Liver (tissue), 9 donors: ENCODE data around the gene NT5DC1. TPM values are rescaled to one million over a fixed set of nuclear protein-coding genes. Genes with fewer than 3 reads are reported as not detected.

Source experiments
- DNase-seq: peaks from one replicate; pipeline ENCODE4 v3.0.0-alpha.2; 2017; ENCODE audit warnings: low spot score
- H3K27ac ChIP-seq, 2 donors: one replicate each; pipeline ENCODE4 v1.7.0; 2013; ENCODE audit warnings: inconsistent platforms in 2 of 2, low read length in 2 of 2, control low read depth in 1 of 2, low read depth in 1 of 2, mild to moderate bottlenecking in 1 of 2
- H3K27me3 ChIP-seq, 4 donors: one replicate each; pipeline versions ENCODE4 v1.6.1 to v1.7.0; 2013; ENCODE audit warnings: low read length in 3 of 4, inconsistent platforms in 1 of 4, mild to moderate bottlenecking in 1 of 4, moderate library complexity in 1 of 4; ENCODE audit not compliant: control insufficient read depth in 4 of 4, insufficient read depth in 4 of 4
- H3K36me3 ChIP-seq, 4 donors: one replicate each; pipeline versions ENCODE4 v1.6.1 to v1.7.0; 2013; ENCODE audit warnings: low read length in 3 of 4, mild to moderate bottlenecking in 3 of 4, low read depth in 1 of 4, moderate library complexity in 1 of 4; ENCODE audit not compliant: control insufficient read depth in 4 of 4, insufficient read depth in 3 of 4
- H3K4me1 ChIP-seq, 4 donors: one replicate each; pipeline versions ENCODE4 v1.6.1 to v1.7.0; 2013; ENCODE audit warnings: low read length in 3 of 4, mild to moderate bottlenecking in 3 of 4, moderate library complexity in 1 of 4; ENCODE audit not compliant: control insufficient read depth in 4 of 4, insufficient read depth in 4 of 4
- H3K4me3 ChIP-seq, 3 donors: one replicate each; pipeline versions ENCODE4 v1.6.1 to v1.7.0; 2013; ENCODE audit warnings: low read length in 3 of 3, control low read depth in 1 of 3, low read depth in 1 of 3, mild to moderate bottlenecking in 1 of 3
- H3K9ac ChIP-seq, 2 donors: one replicate each; pipeline ENCODE4 v1.7.0; 2013; ENCODE audit warnings: low read length in 2 of 2, mild to moderate bottlenecking in 2 of 2, moderate library complexity in 2 of 2, control low read depth in 1 of 2, low read depth in 1 of 2
- H3K9me3 ChIP-seq, 4 donors: one replicate each; pipeline versions ENCODE4 v1.6.1 to v1.7.0; 2013; ENCODE audit warnings: low read length in 3 of 4; ENCODE audit not compliant: control insufficient read depth in 4 of 4
- CTCF ChIP-seq: fragments of 150-350 bp; IDR thresholded peaks from 2 replicates; pipeline ENCODE4 v1.5.1; 2017; ENCODE audit warnings: improper control_type of control experiment, low read depth, low read length; ENCODE audit not compliant: missing input control
- EGR1 ChIP-seq, 2 donors: IDR thresholded peaks; 2 replicates each; pipeline ENCODE4 v1.6.1; 2016 to 2018; ENCODE audit warnings: antibody characterized with exemption in 2 of 2, low read depth in 2 of 2
- FOXA1 ChIP-seq: IDR thresholded peaks from 2 replicates; pipeline ENCODE4 v1.6.1; 2016; ENCODE audit warnings: antibody characterized with exemption
- FOXA2 ChIP-seq: IDR thresholded peaks from 2 replicates; pipeline ENCODE4 v1.6.1; 2016; ENCODE audit warnings: antibody characterized with exemption
- GABPA ChIP-seq, 2 donors: IDR thresholded peaks in 1 of 2; conservative IDR thresholded peaks in 1 of 2; 2 replicates each; pipeline ENCODE4 v1.6.1; 2016; ENCODE audit warnings: antibody characterized with exemption in 2 of 2, mild to moderate bottlenecking in 1 of 2, moderate library complexity in 1 of 2
- HNF4G ChIP-seq: IDR thresholded peaks from 2 replicates; pipeline ENCODE4 v1.6.1; 2016; ENCODE audit warnings: antibody characterized with exemption
- JUND ChIP-seq, 2 donors: IDR thresholded peaks; 2 replicates each; pipeline ENCODE4 v1.6.1; 2016; ENCODE audit warnings: antibody characterized with exemption in 2 of 2
- NR2F2 ChIP-seq: IDR thresholded peaks from 2 replicates; pipeline ENCODE4 v1.6.1; 2016; ENCODE audit warnings: antibody characterized with exemption
- RAD21 ChIP-seq, 2 donors: IDR thresholded peaks; 2 replicates each; pipeline ENCODE4 v1.6.1; 2016; ENCODE audit warnings: antibody characterized with exemption in 2 of 2, mild to moderate bottlenecking in 2 of 2
- REST ChIP-seq: IDR thresholded peaks from 2 replicates; pipeline ENCODE4 v1.6.1; 2016; ENCODE audit warnings: antibody characterized with exemption, mild to moderate bottlenecking
- RXRA ChIP-seq, 2 donors: IDR thresholded peaks; 2 replicates each; pipeline ENCODE4 v1.6.1; 2017 to 2018; ENCODE audit warnings: antibody characterized with exemption in 2 of 2, mild to moderate bottlenecking in 1 of 2
- SP1 ChIP-seq: IDR thresholded peaks from 2 replicates; pipeline ENCODE4 v1.6.1; 2018; ENCODE audit warnings: antibody characterized with exemption, mild to moderate bottlenecking
- TAF1 ChIP-seq: conservative IDR thresholded peaks from 2 replicates; pipeline ENCODE4 v1.6.1; 2016; ENCODE audit warnings: antibody characterized with exemption, mild to moderate bottlenecking
- YY1 ChIP-seq: IDR thresholded peaks from 2 replicates; pipeline ENCODE4 v1.6.1; 2016; ENCODE audit warnings: antibody characterized with exemption, mild to moderate bottlenecking
- WGBS: extraction: QIAGEN DNeasy Blood & Tissue Kit; methylation state at CpG from one replicate; pipeline ENCODE4 v1.1.7; 2013; 5-methylcytosine and 5-hydroxymethylcytosine counted together
- polyA plus RNA-seq, 2 donors: library from polyadenylated mRNA; stranded (reverse) in 1 of 2; unstranded in 1 of 2; fragments of 200-250 nt in 1 of 2; fragments of >200 nt in 1 of 2; fragmentation: Nextera tagmentation in 1 of 2; extraction: Ambion mirVana in 1 of 2; gene quantifications; one replicate each; pipeline versions ENCODE4 v1.2.1 to v1.2.3, GENCODE V29; 2013 to 2015
- total RNA-seq, 2 donors: library from RNA; depleted of rRNA; stranded (reverse); fragments of >200 nt; gene quantifications; one replicate each; pipeline ENCODE4 v1.2.3, GENCODE V29; 2014
- TF ChIP-seq, protein P1 (sequence below): IDR thresholded peaks from 2 replicates; pipeline ENCODE4 v1.6.1; 2016; ENCODE audit warnings: antibody characterized with exemption
- TF ChIP-seq, protein P2 (sequence below): IDR thresholded peaks from 2 replicates; pipeline ENCODE4 v1.6.1; 2016; ENCODE audit warnings: antibody characterized with exemption
- TF ChIP-seq, protein P3 (sequence below): IDR thresholded peaks from 2 replicates; pipeline ENCODE4 v1.6.1; 2016; ENCODE audit warnings: antibody characterized with exemption
- donor health status: healthy.
- donor health status: healthy.
- donor health status: healthy.
- donor health status: healthy.
- donor health status: healthy.

NT5DC1 gene
- total and polyA plus RNA-seq, 4 donors: 10.4 to 31.4 (median 23.3) TPM

DNA sequence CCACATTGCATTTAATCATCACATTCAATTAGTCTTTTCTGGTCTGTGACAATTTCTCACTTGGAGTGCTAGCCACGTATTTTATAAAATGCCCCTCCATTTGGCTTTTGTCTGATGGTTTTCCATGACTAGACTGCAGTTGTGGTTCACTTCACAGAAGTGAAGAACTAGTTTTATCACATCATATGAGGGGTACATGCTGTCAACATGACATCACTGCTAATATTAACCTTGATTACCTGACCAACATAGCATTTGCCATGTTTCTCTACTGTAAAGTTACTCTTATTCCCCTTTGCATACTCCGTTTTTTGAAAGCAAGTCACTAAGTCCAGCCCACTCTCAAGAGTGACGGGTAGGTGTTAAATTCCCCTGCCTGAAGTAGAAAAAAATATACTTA lies 73.3 kb downstream of the NT5DC1 start:
- H3K4me1 ChIP-seq: no peaks in the 10 kb centered on the region
- 88% methylated on average over 3 of the region's 3 CpGs for WGBS
- DNase-seq: no peak
- no peaks in the 10 kb centered on the region for H3K27me3 ChIP-seq
- no peak overlapping the region for H3K4me3 ChIP-seq
- TF ChIP-seq JUND (IDR thresholded peaks at IDR 0.05): no peak
- TF ChIP-seq HNF4G: no peak
- no peak for TF ChIP-seq SP1
- TF ChIP-seq RXRA (IDR thresholded peaks at IDR 0.05): no peak
- TF ChIP-seq, protein P1, sequence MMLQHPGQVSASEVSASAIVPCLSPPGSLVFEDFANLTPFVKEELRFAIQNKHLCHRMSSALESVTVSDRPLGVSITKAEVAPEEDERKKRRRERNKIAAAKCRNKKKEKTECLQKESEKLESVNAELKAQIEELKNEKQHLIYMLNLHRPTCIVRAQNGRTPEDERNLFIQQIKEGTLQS: no peak
- TF ChIP-seq YY1: no peak
- no peak for TF ChIP-seq GABPA (IDR thresholded peaks at IDR 0.05 in 1 of 2, conservative IDR thresholded peaks at IDR 0.05 in 1 of 2)
- no peak for TF ChIP-seq FOXA2
- TF ChIP-seq REST: no peak
- no peak for TF ChIP-seq TAF1
- TF ChIP-seq RAD21 (IDR thresholded peaks at IDR 0.05): no peak
- H3K9ac ChIP-seq: no peak overlapping the region
- H3K27ac ChIP-seq: no peak overlapping the region
- H3K36me3 ChIP-seq: peaks cover 0 to 3% (median 2%) of the 10 kb centered on the region in 4 donors
- H3K9me3 ChIP-seq: no peaks in the 10 kb centered on the region

GRCh38 chr6:116175344-116175743 lies 74.7 kb downstream of the NT5DC1 start:
- DNase-seq: no peak
- H3K27me3 ChIP-seq: no peaks in the 10 kb centered on the region
- no peaks in the 10 kb centered on the region for H3K9me3 ChIP-seq
- no peak for TF ChIP-seq HNF4G
- TF ChIP-seq, protein P2, sequence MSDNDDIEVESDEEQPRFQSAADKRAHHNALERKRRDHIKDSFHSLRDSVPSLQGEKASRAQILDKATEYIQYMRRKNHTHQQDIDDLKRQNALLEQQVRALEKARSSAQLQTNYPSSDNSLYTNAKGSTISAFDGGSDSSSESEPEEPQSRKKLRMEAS: no peak
- H3K4me3 ChIP-seq: no peak overlapping the region
- H3K4me1 ChIP-seq: no peaks in the 10 kb centered on the region
- WGBS: 98% methylated on average over 2 of the region's 2 CpGs
- no peak overlapping the region for H3K27ac ChIP-seq
- no peak overlapping the region for H3K9ac ChIP-seq
- H3K36me3 ChIP-seq: peaks cover 0 to 3% (median 2%) of the 10 kb centered on the region in 4 donors

DNA sequence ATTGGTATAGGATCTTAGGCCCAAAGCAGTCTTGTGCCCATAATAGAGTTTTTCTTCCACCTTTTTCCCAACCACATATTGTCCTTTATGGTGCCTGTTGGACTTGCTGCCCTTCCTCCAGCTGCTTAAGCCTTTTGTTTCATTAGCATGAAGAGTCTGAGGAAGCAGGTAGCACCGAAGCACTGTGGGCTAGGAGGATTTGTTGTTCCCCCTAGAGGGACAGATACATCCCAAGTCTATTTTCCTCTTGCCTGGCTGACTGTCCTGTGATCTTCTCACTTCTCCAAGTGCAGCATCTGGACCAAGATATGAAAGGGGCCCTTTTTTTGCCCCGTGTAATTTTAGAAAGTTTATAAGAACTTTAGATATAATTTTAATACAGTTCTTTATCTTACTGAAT lies 75.9 kb downstream of the NT5DC1 start:
- no peaks in the 10 kb centered on the region for H3K4me1 ChIP-seq
- no peaks in the 10 kb centered on the region for H3K27me3 ChIP-seq
- no peak overlapping the region for H3K4me3 ChIP-seq
- H3K27ac ChIP-seq: no peak overlapping the region
- H3K36me3 ChIP-seq: peaks cover 0 to 3% (median 2%) of the 10 kb centered on the region in 4 donors
- TF ChIP-seq RXRA (IDR thresholded peaks at IDR 0.05): no peak
- TF ChIP-seq RAD21 (IDR thresholded peaks at IDR 0.05): no peak
- no peak for TF ChIP-seq FOXA1
- TF ChIP-seq CTCF: no peak
- no peak for TF ChIP-seq NR2F2
- TF ChIP-seq, protein P1: no peak
- TF ChIP-seq FOXA2: no peak
- no peak for TF ChIP-seq EGR1 (IDR thresholded peaks at IDR 0.05; ENCODE audit: low read depth in 2 of 2)
- TF ChIP-seq YY1: no peak
- TF ChIP-seq, protein P2: no peak
- TF ChIP-seq, protein P3, sequence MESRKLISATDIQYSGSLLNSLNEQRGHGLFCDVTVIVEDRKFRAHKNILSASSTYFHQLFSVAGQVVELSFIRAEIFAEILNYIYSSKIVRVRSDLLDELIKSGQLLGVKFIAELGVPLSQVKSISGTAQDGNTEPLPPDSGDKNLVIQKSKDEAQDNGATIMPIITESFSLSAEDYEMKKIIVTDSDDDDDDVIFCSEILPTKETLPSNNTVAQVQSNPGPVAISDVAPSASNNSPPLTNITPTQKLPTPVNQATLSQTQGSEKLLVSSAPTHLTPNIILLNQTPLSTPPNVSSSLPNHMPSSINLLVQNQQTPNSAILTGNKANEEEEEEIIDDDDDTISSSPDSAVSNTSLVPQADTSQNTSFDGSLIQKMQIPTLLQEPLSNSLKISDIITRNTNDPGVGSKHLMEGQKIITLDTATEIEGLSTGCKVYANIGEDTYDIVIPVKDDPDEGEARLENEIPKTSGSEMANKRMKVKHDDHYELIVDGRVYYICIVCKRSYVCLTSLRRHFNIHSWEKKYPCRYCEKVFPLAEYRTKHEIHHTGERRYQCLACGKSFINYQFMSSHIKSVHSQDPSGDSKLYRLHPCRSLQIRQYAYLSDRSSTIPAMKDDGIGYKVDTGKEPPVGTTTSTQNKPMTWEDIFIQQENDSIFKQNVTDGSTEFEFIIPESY: no peak
- no peak overlapping the region for H3K9ac ChIP-seq
- H3K9me3 ChIP-seq: no peaks in the 10 kb centered on the region
- DNase-seq: no peak
- 85% methylated on average over 2 of the region's 2 CpGs for WGBS
